ENCODE measurements around the gene CORT.
"Not testable (repeated sequence)": the region's sequence is repeated elsewhere in the genome, so short reads cannot be mapped to it uniquely, and the experiment has no call there.

Gene CORT

DNA sequence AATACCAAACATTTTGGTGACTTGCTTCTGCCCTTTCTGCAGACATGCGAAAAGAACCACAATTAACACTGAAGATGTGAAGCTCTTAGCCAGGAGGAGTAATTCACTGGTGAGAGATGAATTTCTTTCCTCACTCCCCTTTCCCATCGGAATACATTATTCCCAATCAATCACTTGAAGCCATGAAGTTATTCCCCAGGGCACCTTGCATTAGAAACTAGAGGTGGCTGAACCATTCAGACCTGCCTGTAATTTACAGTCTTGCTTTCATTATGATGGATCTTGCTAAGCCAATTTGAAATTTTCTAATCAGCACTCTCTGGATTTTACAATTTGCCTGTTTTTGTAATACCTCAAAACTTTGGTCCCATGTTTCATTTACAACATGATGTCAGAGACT lies 9.5 kb upstream of the CORT start:
- no peak for DNase-seq

DNA sequence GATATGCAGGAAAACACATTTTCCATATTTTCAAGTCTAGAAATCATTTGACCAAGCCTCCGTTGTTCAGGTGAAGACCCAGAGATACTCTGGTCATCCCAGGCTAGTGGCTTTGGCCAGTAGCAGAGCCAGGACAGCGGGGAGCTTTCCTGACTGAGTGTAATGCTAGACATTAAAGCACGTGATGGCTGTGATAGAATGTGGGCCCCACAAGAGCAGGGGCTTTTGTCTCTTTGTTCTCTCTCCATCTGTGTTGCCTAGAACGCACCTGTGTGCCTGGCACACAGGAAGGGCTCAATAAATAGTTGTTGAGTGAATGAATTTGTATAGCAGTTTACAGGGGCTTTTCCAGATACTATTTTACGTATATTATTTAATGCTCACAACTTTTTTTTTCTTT lies 9.0 kb upstream of the CORT start:
- no peak for DNase-seq

DNA sequence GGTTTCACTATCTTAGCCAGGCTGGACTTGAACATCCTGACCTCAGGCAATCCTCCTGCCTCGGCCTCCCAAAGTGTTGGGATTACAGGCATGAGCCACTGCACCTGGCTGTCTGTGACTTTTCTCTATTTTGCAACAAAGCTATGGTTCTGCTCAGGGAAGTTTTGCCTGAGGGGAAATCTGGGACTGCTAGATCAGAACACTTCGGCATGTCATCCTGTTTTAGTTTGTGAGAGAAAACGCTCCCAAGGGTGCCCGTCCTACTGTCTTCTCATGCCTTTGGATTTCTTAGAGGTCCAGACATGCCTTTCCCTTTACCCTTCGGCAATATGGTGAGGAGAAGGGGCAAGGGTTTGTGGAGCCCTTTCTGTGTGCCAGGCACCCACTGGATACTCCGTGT lies 5.6 kb upstream of the CORT start:
- no peak for DNase-seq

- peak; percentile 39 for DNase-seq
These were observed 4.9 kb upstream of the CORT start for GRCh38 chr1:10444795-10445397.

DNA sequence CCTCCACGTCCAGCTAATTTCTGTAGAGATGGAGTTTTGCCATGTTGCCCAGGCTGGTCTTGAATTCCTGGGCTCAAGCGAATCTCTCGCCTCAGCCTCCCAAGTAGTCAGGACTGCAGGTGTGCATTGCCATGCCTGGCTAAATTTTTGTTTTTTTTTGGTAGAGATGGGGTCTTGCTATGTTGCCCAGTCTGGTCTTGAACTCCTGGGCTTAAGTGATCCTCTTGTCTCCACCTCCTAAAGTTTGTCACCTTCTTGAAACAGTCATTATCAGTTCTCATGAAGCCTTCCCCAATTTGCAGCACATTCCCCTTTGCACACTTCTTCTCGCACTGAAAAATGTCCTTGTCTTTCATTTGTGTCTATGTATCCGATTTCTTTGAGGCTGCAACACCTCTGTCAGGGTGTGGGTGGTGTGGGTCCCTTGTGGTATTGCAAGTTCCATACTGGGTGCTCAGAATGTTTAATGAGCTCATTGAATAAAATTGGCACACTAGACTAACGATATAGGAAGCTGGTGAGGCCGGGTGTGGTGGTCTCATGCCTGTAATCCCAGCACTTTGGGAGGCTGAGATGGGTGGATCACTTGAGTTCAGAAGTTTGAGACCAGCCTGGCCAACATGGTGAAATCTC lies 2.9 kb upstream of the CORT start:
- DNase-seq = no peak

DNA sequence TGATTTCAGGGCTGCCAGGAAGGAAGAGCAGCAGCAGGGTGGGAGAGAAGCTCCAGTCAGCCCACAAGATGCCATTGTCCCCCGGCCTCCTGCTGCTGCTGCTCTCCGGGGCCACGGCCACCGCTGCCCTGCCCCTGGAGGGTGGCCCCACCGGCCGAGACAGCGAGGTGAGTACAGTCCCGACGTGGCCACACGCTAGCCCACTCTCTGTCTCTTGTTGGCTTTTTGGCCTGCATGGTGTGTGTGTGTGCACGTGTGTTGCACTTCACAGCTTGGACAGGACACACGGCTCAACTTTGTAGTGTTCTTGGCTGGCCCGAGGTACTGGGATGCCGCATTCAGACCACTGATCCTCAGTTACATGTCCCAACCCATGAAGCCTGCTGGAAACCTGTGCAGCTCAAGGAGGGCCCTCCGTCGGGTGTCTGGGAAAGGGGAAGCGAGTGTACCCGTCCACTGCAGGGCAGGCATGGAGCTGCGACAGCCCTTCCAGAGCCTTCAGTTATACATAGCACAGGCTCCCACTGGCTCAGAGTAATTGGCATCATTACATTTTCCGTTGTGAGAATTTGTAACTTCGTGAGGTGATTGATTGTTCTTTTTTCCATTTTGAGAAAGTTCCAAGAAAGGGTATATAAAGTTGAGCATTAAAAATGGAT lies 454 bp downstream of the CORT start:
- no peak for DNase-seq

DNA sequence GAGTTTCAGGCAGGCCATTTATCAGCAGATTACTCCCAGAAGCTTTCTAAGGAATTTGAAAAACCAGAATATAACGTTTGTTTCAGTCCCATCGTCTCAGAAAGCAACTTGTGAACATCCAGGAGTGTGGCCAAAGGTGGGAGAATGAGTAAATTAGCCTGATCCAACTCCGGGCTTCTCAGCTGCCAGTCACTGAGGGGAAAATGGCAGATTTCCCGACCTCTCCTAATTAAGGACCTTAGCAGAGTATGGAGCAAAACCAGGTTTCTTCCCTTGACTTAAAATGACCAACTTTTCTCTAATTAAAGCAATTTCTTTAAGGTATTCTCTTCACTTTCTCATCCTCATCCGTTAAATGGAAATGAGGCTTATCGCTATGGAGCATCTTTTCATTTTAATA lies 1.0 kb downstream of the CORT start:
- DNase-seq = no peak

- DNase-seq = no peak
These were observed 1.5 kb downstream of the CORT start for GRCh38 chr1:10451287-10451686.

- DNase-seq = no peak
These were observed 6.2 kb downstream of the CORT start for GRCh38 chr1:10456048-10456447.

GRCh38 chr1:10456661-10457060 lies 6.8 kb downstream of the CORT start:
- DNase-seq = no peak

- DNase-seq = not testable (repeated sequence)
These were observed 7.6 kb downstream of the CORT start for GRCh38 chr1:10457462-10457861.

DNA sequence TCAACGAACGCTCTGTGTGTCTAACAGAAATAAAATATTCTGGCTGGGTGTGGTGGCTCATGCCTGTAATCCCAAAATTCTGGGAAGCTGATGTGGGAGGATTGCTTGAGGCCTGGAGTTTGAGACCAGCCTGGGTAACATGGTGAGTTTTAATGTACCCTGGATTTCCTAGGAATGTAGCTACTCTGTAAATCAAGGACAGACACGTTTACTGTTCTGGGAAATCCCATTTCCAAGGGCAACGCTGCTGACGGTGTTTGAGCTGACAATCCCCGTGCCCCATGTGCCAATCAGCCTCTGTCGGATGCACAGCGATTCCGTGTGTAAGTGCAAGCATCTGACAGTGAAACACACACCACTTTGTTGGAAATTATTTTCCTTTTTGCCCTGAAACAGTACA lies 8.0 kb downstream of the CORT start:
- no peak for DNase-seq

GRCh38 chr1:10459184-10459583 lies 9.4 kb downstream of the CORT start:
- no peak for DNase-seq

GRCh38 chr1:10467078-10467477 lies 17.2 kb downstream of the CORT start:
- no peak for DNase-seq

DNA sequence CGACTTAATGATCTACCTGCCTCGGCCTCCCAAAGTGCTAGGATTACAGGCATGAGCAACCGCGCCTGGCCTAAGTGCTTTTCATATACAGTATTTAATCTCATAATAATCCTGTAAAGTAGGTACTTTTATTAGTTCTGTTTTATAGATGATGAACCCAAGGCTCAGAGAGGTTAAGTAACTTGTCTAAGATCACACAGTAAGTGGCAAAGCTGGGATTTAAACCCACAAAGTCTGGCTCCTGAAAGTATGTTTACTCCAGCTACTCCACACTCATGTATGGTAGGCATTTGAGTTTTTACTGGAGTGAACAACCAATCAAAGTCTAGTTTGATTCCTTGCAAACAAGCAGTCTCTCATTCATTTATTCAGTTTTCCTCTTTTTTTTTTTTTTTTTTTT lies 20.2 kb downstream of the CORT start:
- no peak for DNase-seq

GRCh38 chr1:10471411-10472219 lies 21.8 kb downstream of the CORT start:
- DNase-seq = no peak

DNA sequence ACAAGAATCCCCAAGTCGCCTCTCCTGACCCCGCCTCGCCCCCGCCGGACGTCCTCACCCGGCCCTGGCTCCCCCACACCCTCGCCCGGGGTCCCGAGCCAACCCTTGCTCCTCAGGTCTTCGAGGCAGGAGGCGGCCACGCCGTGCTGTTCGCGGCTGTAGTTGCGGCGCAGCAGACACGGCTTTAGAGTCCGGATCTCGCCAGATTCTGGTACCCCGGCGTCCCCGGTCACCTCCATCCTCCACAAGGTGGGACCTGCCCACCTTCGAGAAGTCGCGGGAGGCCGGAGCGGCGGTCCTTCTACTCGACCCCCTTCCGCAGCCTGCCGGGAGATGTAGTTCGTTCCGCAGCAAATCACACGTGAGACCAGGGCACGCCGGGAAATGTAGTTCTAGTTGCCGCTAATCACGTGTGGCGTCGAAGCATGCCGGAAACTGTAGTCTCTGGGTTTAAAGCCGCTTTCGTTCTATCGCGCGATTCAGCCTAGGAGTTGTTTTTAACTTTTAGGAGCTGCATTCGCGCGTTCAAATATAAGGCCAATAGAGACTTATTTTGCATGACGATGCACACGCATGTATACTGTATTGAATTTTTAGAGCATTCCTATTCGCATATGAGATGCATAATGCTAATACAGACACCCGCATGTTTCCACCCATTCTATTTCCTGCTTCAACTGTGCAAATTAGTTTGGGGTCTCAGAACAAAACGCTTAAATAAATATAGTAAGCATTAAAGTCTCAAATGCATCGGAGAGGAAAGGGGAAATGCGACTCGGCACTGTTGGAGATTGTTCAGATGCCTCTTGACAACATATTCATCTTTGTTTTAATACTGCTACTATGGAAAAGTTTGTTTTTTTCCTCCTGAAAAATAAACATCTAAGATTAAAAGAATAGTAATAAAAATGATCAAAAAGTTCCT lies 22.7 kb downstream of the CORT start, which contains the start of gene DFFA:
TSS of gene DFFA (minus strand) at position 310 of the 925 bp plus-strand sequence. CDS start at position 239, 71 bp downstream.
- peak; percentile 97 for DNase-seq

DNA sequence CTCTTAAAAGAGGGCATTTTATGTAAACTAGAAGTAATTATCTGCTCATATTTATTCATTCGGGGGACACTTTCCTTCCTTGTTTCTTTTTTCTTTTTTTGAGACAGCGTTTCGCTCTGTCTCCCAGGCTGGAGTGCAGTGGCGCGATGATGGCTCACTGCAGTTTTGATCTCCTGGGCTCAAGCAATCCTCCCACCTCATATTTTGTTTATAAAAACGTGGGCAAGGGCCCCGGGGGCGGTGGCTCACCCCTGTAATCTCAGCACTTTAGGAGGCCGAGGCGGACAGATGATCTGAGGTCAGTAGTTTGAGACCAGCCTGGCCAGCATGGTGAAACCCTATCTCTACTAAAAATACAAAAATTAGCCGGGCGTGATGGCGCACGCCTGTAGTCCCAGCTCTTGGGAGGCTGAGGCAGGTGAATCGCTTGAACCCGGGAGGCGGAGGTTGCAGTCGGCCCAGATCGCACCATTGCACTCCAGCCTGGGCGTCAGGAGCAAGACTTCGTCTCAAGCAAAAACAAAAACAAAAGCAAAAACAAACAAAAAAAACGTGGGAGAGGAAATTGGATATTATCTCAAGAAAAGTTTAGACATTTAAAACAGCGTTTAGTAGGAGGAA lies 23.4 kb downstream of the CORT start:
- DNase-seq = no peak

DNA sequence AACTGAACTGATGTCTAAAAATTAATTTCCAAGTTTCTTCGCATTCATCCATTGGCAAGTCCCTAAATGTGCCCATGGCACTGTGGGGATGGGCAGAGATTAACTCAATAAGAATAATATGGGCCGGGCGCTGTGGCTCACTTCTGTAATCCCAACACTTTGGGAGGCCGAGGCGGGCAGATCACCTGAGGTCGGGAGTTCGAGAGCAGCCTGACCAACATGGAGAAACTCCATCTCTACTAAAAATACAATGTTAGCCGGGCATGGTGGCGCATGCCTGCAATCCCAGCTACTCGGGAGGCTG lies 24.4 kb downstream of the CORT start:
- DNase-seq = not testable (repeated sequence)

GRCh38 chr1:10474613-10475507 lies 25.0 kb downstream of the CORT start, which contains the start of gene PEX14:
Gene PEX14 (plus strand): TSS chr1:10474950. CDS start chr1:10474967, 17 bp downstream.
- DNase-seq = peak; percentile 94

GRCh38 chr1:10475510-10475909 lies 25.7 kb downstream of the CORT start:
- DNase-seq = no peak
